ENCODE results near the gene JPT1.
"Not testable (repeated sequence)": the region's sequence is repeated elsewhere in the genome, so short reads cannot be mapped to it uniquely, and the experiment has no call there.

Gene JPT1

GRCh38 chr17:75158480-75158879, 4.2 kb upstream of the JPT1 start:
- not testable (repeated sequence) for DNase-seq (ENCODE audit: low read depth, low spot score)

- DNase-seq (ENCODE audit: low read depth, low spot score), result no peak
Observed at GRCh38 chr17:75155191-75155601, 884 bp upstream of the JPT1 start.

- no peak for DNase-seq (ENCODE audit: low read depth, low spot score)
Observed at GRCh38 chr17:75153780-75154194, 525 bp downstream of the JPT1 start.

GRCh38 chr17:75152922-75153779, 1.2 kb downstream of the JPT1 start:
- DNase-seq (ENCODE audit: low read depth, low spot score), result no peak

GRCh38 chr17:75152523-75152921, 1.8 kb downstream of the JPT1 start:
- no peak for DNase-seq (ENCODE audit: low read depth, low spot score)

- DNase-seq (ENCODE audit: low read depth, low spot score), result no peak
Observed at GRCh38 chr17:75151930-75152329, 2.4 kb downstream of the JPT1 start.

GRCh38 chr17:75147878-75148546, 6.3 kb downstream of the JPT1 start:
- no peak for DNase-seq (ENCODE audit: low read depth, low spot score)

GRCh38 chr17:75146592-75146991, 7.7 kb downstream of the JPT1 start:
- no peak for DNase-seq (ENCODE audit: low read depth, low spot score)

GRCh38 chr17:75144816-75145512, 9.3 kb downstream of the JPT1 start:
- no peak for DNase-seq (ENCODE audit: low read depth, low spot score)

GRCh38 chr17:75142236-75142971, 11.9 kb downstream of the JPT1 start:
- DNase-seq (ENCODE audit: low read depth, low spot score), result no peak

GRCh38 chr17:75138519-75138918, 15.8 kb downstream of the JPT1 start:
- no peak for DNase-seq (ENCODE audit: low read depth, low spot score)

GRCh38 chr17:75137762-75138161, 16.6 kb downstream of the JPT1 start:
- not testable (repeated sequence) for DNase-seq (ENCODE audit: low read depth, low spot score)

GRCh38 chr17:75135946-75136345, 18.4 kb downstream of the JPT1 start:
- no peak for DNase-seq (ENCODE audit: low read depth, low spot score)

GRCh38 chr17:75135452-75135851, 18.9 kb downstream of the JPT1 start:
- DNase-seq (ENCODE audit: low read depth, low spot score), result no peak

GRCh38 chr17:75133607-75134347, 20.5 kb downstream of the JPT1 start:
- not testable (repeated sequence) for DNase-seq (ENCODE audit: low read depth, low spot score)

- no peak for DNase-seq (ENCODE audit: low read depth, low spot score)
Observed at GRCh38 chr17:75133001-75133400, 21.3 kb downstream of the JPT1 start.

GRCh38 chr17:75132018-75133000, 22.0 kb downstream of the JPT1 start:
- not testable (repeated sequence) for DNase-seq (ENCODE audit: low read depth, low spot score)

GRCh38 chr17:75131278-75132017, 22.9 kb downstream of the JPT1 start, which contains the start of gene NT5C:
Gene NT5C (minus strand): TSS chr17:75131742. CDS start chr17:75131707, 35 bp downstream.
- DNase-seq (ENCODE audit: low read depth, low spot score), result no peak

Data from smooth muscle cell of the brain vasculature (primary cell).